ENCODE results near the gene UGT3A2. TPM values are rescaled to one million over a fixed set of nuclear protein-coding genes. Genes with fewer than 3 reads are reported as not detected.

The UGT3A2 gene, protein sequence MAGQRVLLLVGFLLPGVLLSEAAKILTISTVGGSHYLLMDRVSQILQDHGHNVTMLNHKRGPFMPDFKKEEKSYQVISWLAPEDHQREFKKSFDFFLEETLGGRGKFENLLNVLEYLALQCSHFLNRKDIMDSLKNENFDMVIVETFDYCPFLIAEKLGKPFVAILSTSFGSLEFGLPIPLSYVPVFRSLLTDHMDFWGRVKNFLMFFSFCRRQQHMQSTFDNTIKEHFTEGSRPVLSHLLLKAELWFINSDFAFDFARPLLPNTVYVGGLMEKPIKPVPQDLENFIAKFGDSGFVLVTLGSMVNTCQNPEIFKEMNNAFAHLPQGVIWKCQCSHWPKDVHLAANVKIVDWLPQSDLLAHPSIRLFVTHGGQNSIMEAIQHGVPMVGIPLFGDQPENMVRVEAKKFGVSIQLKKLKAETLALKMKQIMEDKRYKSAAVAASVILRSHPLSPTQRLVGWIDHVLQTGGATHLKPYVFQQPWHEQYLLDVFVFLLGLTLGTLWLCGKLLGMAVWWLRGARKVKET
- not detected for polyA plus RNA-seq (2012; ENCODE audit: low read depth, missing spikeins)

DNA sequence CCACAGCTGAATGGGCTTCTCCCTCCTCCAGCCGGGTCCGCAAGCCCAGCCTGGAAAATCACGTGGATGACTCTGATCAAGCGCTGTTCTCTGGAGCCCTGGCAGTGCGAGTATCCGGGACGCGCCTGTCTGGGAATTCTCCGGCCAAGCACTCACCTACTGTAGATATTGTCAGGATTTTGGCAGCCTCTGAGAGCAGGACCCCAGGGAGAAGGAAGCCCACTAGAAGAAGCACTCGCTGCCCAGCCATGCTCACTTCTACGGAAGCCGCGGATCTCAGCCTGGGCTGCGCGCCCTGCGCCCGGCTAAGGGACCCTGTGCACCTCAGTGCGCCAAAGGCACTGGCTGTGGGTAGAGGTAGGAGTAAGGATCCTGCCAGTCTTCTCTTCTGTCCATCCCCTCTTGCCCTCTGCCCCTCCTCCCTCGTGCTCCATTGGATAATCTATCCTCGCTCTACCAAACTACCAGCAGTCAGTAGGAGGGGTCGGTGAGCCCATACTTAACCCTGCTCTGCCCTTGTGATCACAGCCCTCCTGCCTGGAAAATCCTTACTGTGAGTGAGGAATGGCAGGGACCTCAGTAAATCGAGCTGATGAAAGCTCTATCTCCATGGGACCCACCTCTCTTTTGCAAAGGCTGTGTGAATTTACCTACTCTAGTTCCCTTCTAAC, at the start of gene UGT3A2:
Gene UGT3A2, minus strand, starts transcription at position 343 of the 671 bp plus-strand sequence. Its CDS starts 93 bp downstream, at position 250.
- no peak for TF ChIP-seq POU2F2 (IDR thresholded peaks at IDR 0.05; ENCODE audit: low read depth, low read length)
- TF ChIP-seq POLR2A (IDR thresholded peaks at IDR 0.05; ENCODE audit: low read depth, low read length): no peak
- TF ChIP-seq POLR2AphosphoS5 (IDR thresholded peaks at IDR 0.05; ENCODE audit: low read depth, low read length): no peak
- no peak for TF ChIP-seq SPI1 (IDR thresholded peaks at IDR 0.05; ENCODE audit: low read depth, low read length)
- no peak for TF ChIP-seq PAX5 (IDR thresholded peaks at IDR 0.05; ENCODE audit: insufficient read depth, low read length, severe bottlenecking)
- TF ChIP-seq TAF1 (IDR thresholded peaks at IDR 0.05; ENCODE audit: low read depth, low read length): no peak
- no peak for FAIRE-seq
- DNase-seq (ENCODE audit: insufficient read length, low spot score): no peak

DNA sequence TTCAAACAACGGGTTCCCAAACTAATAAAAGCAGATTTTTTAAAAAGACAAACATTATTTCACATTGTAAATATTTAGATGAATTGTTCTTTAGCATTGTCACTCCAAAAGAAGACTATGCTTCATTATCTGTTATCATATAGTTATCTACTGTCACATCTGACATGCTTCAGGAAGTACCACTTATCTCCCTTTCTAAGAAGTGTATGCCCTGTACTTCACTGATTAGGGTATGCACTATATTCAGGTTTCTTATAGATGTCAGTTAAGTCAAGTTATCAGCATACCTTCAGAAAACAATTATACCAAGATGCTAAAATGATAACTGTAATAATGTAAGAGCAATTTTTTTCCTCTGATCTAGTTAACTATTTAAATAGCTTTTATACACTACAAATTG, 44.6 kb upstream of the UGT3A2 start:
- TF ChIP-seq PAX5 (IDR thresholded peaks at IDR 0.05; ENCODE audit: insufficient read depth, low read length, severe bottlenecking) (no peak), POLR2A (IDR thresholded peaks at IDR 0.05; ENCODE audit: low read depth, low read length) (no peak), POU2F2 (IDR thresholded peaks at IDR 0.05; ENCODE audit: low read depth, low read length) (no peak), SPI1 (IDR thresholded peaks at IDR 0.05; ENCODE audit: low read depth, low read length) (no peak), TAF1 (IDR thresholded peaks at IDR 0.05; ENCODE audit: low read depth, low read length) (no peak), POLR2AphosphoS5 (IDR thresholded peaks at IDR 0.05; ENCODE audit: low read depth, low read length) (no peak)
- DNase-seq (ENCODE audit: insufficient read length, low spot score) (no peak), FAIRE-seq (no peak)

DNA sequence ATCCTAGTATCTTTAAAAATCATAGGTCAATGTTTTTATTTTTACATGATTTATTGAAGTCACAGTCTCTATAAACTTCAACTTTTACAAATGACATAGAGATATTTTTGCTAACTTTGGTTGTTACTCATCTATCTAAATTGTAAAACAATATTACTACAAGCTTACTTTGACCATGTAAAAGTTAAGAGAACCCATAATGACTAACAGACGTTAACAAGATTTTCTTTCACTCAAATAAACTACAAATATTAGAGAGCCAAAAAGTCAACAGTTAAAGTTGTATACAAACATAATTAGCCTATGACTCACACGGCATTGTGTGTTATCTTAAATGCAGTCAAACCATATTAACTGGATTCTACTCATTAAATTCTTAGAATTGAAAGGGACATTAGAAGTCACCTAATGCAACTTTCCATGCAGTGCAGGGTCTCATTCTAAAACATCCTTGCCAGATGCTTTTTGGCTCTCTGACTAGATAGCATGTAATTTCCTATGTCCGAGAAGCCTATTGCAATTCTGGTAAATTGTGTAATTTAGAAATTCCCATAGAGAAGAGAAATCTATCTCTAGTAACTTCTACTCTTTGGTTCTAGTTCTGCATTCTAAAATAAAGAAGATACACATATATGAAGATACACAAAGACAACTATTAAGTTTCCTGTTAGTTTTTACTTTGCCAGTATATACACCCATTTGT, 42.2 kb upstream of the UGT3A2 start:
- TF ChIP-seq POU2F2 (IDR thresholded peaks at IDR 0.05; ENCODE audit: low read depth, low read length) (no peak), TAF1 (IDR thresholded peaks at IDR 0.05; ENCODE audit: low read depth, low read length) (no peak), SPI1 (IDR thresholded peaks at IDR 0.05; ENCODE audit: low read depth, low read length) (no peak), POLR2AphosphoS5 (IDR thresholded peaks at IDR 0.05; ENCODE audit: low read depth, low read length) (no peak), POLR2A (IDR thresholded peaks at IDR 0.05; ENCODE audit: low read depth, low read length) (no peak), PAX5 (IDR thresholded peaks at IDR 0.05; ENCODE audit: insufficient read depth, low read length, severe bottlenecking) (no peak)
- DNase-seq (ENCODE audit: insufficient read length, low spot score) (no peak), FAIRE-seq (no peak)

DNA sequence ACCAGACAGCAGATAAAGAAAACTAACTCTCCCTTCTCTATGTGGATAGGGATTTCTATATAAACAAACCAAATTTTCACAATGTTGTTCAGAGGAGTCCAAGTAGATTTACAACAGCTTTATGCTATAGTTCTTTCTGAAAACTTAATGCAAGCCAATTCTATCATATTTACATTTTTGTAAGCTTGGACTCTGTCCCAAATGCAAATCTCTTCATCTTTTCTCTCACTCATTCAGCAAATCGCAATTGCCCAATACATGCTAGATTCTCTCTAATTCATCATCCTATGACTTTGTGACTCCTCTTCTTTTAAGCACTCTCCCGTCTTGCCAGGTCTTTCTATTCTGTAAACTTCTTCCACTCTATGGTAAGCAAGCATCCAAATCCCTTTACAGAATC, 39.1 kb upstream of the UGT3A2 start:
- no peak for DNase-seq (ENCODE audit: insufficient read length, low spot score)
- FAIRE-seq: no peak
- TF ChIP-seq SPI1 (IDR thresholded peaks at IDR 0.05; ENCODE audit: low read depth, low read length) (no peak), POLR2A (IDR thresholded peaks at IDR 0.05; ENCODE audit: low read depth, low read length) (no peak), POLR2AphosphoS5 (IDR thresholded peaks at IDR 0.05; ENCODE audit: low read depth, low read length) (no peak)

DNA sequence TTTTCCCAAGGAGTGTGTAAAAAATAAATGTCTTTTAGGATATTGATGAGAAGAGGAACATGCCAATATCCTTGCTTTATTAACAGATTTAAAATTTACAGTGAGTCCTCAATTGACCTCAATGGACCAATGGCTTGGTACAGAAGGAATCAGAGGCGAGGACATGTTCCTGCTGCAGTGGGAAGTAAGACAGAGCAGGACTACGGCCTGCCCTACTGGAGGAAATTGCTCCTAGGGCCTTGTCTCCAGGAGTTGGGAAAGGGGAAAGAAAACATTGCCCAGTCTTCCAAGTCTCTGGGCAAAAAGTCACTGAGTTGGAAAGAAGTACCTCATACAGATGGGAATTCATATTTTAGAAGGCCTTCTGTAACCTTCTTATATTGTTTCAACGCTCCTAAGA, 33.1 kb upstream of the UGT3A2 start:
- TF ChIP-seq POLR2A (IDR thresholded peaks at IDR 0.05; ENCODE audit: low read depth, low read length) (no peak), POLR2AphosphoS5 (IDR thresholded peaks at IDR 0.05; ENCODE audit: low read depth, low read length) (no peak), POU2F2 (IDR thresholded peaks at IDR 0.05; ENCODE audit: low read depth, low read length) (no peak), TAF1 (IDR thresholded peaks at IDR 0.05; ENCODE audit: low read depth, low read length) (no peak), SPI1 (IDR thresholded peaks at IDR 0.05; ENCODE audit: low read depth, low read length) (no peak), PAX5 (IDR thresholded peaks at IDR 0.05; ENCODE audit: insufficient read depth, low read length, severe bottlenecking) (no peak)
- DNase-seq (ENCODE audit: insufficient read length, low spot score) (no peak), FAIRE-seq (no peak)

DNA sequence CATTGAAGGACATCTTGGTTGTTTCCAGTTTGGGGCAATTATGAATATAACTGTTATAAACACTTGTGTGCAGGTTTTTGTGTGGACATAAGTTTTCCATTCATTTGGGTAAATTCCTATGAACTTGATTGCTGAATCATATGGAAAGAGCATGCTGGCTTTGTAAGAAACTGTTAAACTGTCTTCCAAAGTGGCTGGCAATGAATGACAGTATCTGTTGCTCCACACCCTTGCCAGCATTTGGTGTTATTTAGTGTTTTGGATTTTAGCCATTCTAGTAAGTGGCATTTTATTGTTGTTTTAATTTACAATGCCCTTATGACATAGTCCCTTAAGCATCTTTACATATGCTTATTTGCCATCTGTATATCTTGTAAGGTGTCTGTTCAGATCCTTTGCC, 29.8 kb upstream of the UGT3A2 start:
- TF ChIP-seq POLR2AphosphoS5 (IDR thresholded peaks at IDR 0.05; ENCODE audit: low read depth, low read length): no peak
- TF ChIP-seq POLR2A (IDR thresholded peaks at IDR 0.05; ENCODE audit: low read depth, low read length): no peak
- no peak for TF ChIP-seq SPI1 (IDR thresholded peaks at IDR 0.05; ENCODE audit: low read depth, low read length)
- FAIRE-seq (no peak), DNase-seq (ENCODE audit: insufficient read length, low spot score) (no peak)

DNA sequence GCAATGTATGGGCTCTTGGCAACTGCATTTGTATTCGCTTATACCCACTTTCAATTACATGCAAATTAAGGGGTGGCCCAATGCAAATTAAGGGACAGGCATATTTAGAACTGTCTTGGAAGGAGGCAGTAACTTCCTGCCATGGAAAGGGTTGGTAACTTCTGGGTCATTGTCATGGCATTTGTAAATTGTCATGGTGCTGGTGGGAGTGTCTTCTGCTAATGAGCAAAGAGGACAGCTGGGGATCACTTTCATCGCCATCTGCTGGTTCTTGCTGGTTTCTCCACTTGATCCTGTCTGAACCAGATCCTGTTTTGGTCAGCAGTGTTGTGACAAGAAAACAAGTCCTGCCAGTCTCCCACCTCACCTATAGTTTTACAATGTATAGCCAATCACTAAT, 23.3 kb upstream of the UGT3A2 start:
- no peak for TF ChIP-seq POLR2A (IDR thresholded peaks at IDR 0.05; ENCODE audit: low read depth, low read length)
- TF ChIP-seq PAX5 (IDR thresholded peaks at IDR 0.05; ENCODE audit: insufficient read depth, low read length, severe bottlenecking): no peak
- no peak for TF ChIP-seq POLR2AphosphoS5 (IDR thresholded peaks at IDR 0.05; ENCODE audit: low read depth, low read length)
- TF ChIP-seq POU2F2 (IDR thresholded peaks at IDR 0.05; ENCODE audit: low read depth, low read length): no peak
- no peak for TF ChIP-seq TAF1 (IDR thresholded peaks at IDR 0.05; ENCODE audit: low read depth, low read length)
- TF ChIP-seq SPI1 (IDR thresholded peaks at IDR 0.05; ENCODE audit: low read depth, low read length): no peak
- no peak for DNase-seq (ENCODE audit: insufficient read length, low spot score)
- peak; percentile 38 for FAIRE-seq

DNA sequence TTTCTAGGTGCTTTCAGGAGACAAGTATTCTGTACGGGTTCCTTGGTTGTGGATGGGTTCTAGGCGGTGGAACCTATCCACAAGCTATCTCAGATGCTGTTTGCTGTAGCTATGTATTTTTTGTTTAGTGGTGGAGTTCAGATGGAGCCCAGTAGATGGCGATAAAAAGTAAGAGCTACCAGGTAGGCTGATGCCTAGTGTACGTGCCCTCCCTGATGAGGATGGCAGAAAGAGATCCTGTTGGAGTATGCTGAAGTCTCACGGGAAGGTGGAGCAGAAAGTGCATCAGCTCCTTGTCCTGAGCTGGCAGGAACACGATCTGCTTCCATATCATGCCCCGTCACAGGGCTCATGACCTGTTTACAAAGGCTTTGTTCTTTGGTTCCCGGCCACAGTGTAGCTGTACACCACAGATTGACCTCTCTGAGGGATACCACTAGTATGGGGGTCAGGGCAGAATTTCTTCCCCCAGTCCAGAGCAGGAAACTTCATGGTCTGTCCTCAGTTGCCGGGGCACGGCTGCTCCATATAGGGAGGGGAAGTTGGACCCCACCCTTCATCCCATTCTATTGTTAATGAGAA, 12.6 kb upstream of the UGT3A2 start:
- no peak for TF ChIP-seq TAF1 (IDR thresholded peaks at IDR 0.05; ENCODE audit: low read depth, low read length)
- TF ChIP-seq PAX5 (IDR thresholded peaks at IDR 0.05; ENCODE audit: insufficient read depth, low read length, severe bottlenecking): no peak
- TF ChIP-seq POU2F2 (IDR thresholded peaks at IDR 0.05; ENCODE audit: low read depth, low read length): no peak
- TF ChIP-seq SPI1 (IDR thresholded peaks at IDR 0.05; ENCODE audit: low read depth, low read length): no peak
- TF ChIP-seq POLR2AphosphoS5 (IDR thresholded peaks at IDR 0.05; ENCODE audit: low read depth, low read length): no peak
- TF ChIP-seq POLR2A (IDR thresholded peaks at IDR 0.05; ENCODE audit: low read depth, low read length): no peak
- FAIRE-seq: peak; percentile 90
- DNase-seq (ENCODE audit: insufficient read length, low spot score): peak; percentile 27

DNA sequence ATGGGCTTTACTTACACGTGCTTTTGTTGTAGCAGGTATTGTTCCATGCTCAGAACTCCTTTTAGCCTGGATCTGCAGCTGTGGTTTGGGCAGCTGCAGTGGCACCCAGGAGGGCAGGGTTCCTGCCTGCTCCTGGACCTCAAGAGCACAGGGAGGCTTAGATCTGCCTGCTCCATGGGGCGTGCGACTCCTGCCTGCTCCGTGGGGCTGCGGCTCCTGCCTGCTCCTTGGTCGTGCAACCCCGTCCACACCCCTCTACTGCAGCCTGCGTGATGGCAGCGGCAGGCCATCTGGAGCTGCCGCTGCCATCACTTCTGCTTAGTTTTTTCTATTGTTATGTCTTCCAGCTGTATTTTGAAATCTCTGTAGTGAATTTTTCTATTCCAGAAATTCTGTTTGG, 11.7 kb upstream of the UGT3A2 start:
- TF ChIP-seq POU2F2 (IDR thresholded peaks at IDR 0.05; ENCODE audit: low read depth, low read length): no peak
- no peak for TF ChIP-seq TAF1 (IDR thresholded peaks at IDR 0.05; ENCODE audit: low read depth, low read length)
- TF ChIP-seq SPI1 (IDR thresholded peaks at IDR 0.05; ENCODE audit: low read depth, low read length): no peak
- TF ChIP-seq PAX5 (IDR thresholded peaks at IDR 0.05; ENCODE audit: insufficient read depth, low read length, severe bottlenecking): no peak
- no peak for TF ChIP-seq POLR2AphosphoS5 (IDR thresholded peaks at IDR 0.05; ENCODE audit: low read depth, low read length)
- TF ChIP-seq POLR2A (IDR thresholded peaks at IDR 0.05; ENCODE audit: low read depth, low read length): no peak
- no peak for FAIRE-seq
- DNase-seq (ENCODE audit: insufficient read length, low spot score): no peak

Measured in GM12891 (cell line).